ENCODE results near the gene SLC22A7.

The SLC22A7 gene

DNA sequence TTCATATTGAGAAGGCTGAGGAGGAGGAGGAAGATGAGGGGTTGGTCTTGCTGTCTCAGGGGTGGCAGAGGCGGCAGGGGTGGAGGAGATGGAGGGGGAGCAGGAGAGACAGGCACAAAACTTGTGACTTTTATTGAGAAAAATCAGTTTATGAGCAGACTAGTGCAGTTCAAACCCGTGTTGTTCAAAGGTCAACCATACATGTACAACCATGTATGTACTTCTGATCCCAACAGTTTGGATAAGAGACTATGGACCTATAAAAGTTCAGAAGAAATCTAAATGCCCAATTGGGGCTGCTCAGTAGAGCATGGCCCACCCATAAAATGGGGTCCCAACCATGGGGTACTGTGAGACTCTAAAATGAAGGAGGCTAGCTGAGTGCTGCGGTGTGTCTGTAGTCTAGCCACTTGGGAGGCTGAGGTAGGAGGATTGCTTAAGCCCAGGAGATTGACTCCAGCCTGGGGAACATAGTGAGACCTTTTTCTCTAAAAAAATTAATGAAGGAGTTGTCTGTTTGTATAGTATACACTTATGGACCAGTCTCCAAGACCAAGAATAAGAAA lies 7.6 kb upstream of the SLC22A7 start:
- no peaks in the 10 kb centered on the region for H3K27me3 ChIP-seq (ENCODE audit: insufficient read depth, low read length, poor library complexity, severe bottlenecking)
- no peaks in the 10 kb centered on the region for H3K9me2 ChIP-seq (replicated peaks; ENCODE audit: low read depth, low read length)
- H3F3A ChIP-seq (ENCODE audit: low read depth), result no peaks in the 10 kb centered on the region
- no peak overlapping the region for H3K4me3 ChIP-seq (ENCODE audit: low read length, poor library complexity, severe bottlenecking)
- H4K20me1 ChIP-seq (ENCODE audit: insufficient read depth, low read length, poor library complexity, severe bottlenecking), result no peaks in the 10 kb centered on the region
- H2AFZ ChIP-seq (ENCODE audit: low read length), result no peak overlapping the region
- no peaks in the 10 kb centered on the region for H3K9me3 ChIP-seq (ENCODE audit: insufficient read depth, low read depth, low read length)
- no peak overlapping the region for H3K4me2 ChIP-seq (ENCODE audit: low read depth, low read length, poor library complexity, severe bottlenecking)
- no peaks in the 10 kb centered on the region for H3K4me1 ChIP-seq (ENCODE audit: insufficient read depth, low read length, poor library complexity, severe bottlenecking)
- H3K79me2 ChIP-seq (ENCODE audit: insufficient read depth, low read length), result no peaks in the 10 kb centered on the region
- no peak overlapping the region for H3K9ac ChIP-seq (ENCODE audit: low read depth, low read length, poor library complexity, severe bottlenecking)
- H3K36me3 ChIP-seq (ENCODE audit: insufficient read depth, low read length), result no peaks in the 10 kb centered on the region
- TF ChIP-seq, protein P1, sequence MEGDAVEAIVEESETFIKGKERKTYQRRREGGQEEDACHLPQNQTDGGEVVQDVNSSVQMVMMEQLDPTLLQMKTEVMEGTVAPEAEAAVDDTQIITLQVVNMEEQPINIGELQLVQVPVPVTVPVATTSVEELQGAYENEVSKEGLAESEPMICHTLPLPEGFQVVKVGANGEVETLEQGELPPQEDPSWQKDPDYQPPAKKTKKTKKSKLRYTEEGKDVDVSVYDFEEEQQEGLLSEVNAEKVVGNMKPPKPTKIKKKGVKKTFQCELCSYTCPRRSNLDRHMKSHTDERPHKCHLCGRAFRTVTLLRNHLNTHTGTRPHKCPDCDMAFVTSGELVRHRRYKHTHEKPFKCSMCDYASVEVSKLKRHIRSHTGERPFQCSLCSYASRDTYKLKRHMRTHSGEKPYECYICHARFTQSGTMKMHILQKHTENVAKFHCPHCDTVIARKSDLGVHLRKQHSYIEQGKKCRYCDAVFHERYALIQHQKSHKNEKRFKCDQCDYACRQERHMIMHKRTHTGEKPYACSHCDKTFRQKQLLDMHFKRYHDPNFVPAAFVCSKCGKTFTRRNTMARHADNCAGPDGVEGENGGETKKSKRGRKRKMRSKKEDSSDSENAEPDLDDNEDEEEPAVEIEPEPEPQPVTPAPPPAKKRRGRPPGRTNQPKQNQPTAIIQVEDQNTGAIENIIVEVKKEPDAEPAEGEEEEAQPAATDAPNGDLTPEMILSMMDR (conservative IDR thresholded peaks at IDR 0.05; ENCODE audit: low read length), result no peak
- TF ChIP-seq EZH2phosphoT487 (IDR thresholded peaks at IDR 0.05; ENCODE audit: borderline replicate concordance), result no peak

DNA sequence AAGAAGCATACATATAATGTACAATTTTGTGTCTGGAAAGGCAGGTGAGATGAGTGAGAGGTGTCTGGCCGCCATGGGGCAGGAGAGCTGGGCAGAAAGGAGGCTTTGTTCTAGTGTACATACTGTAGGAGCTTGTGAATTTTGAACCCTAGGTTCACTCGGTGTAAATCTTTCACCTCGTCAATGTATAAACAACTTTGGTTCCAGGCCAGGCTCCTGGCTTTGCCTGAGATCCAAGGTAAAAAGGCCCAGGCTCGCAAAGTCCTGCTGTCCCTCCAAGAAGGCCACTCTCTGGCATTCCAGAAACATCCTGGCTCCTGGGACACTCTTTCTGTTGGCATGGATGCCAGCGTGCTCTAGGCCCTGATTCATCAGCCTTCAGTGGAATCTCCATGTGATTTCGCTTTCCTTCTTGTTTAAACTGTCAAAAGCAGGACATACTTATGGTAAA lies 7.1 kb upstream of the SLC22A7 start:
- TF ChIP-seq, protein P1 (conservative IDR thresholded peaks at IDR 0.05; ENCODE audit: low read length), result no peak
- TF ChIP-seq EZH2phosphoT487 (IDR thresholded peaks at IDR 0.05; ENCODE audit: borderline replicate concordance), result no peak
- Histone ChIP-seq H4K20me1 (ENCODE audit: insufficient read depth, low read length, poor library complexity, severe bottlenecking) (no peaks in the 10 kb centered on the region), H2AFZ (ENCODE audit: low read length) (no peak overlapping the region), H3K4me2 (ENCODE audit: low read depth, low read length, poor library complexity, severe bottlenecking) (no peak overlapping the region), H3F3A (ENCODE audit: low read depth) (no peaks in the 10 kb centered on the region), H3K4me3 (ENCODE audit: low read length, poor library complexity, severe bottlenecking) (no peak overlapping the region), H3K36me3 (ENCODE audit: insufficient read depth, low read length) (no peaks in the 10 kb centered on the region), H3K4me1 (ENCODE audit: insufficient read depth, low read length, poor library complexity, severe bottlenecking) (no peaks in the 10 kb centered on the region), H3K27me3 (ENCODE audit: insufficient read depth, low read length, poor library complexity, severe bottlenecking) (no peaks in the 10 kb centered on the region), H3K79me2 (ENCODE audit: insufficient read depth, low read length) (no peaks in the 10 kb centered on the region), H3K9me3 (ENCODE audit: insufficient read depth, low read depth, low read length) (no peaks in the 10 kb centered on the region), H3K9me2 (replicated peaks; ENCODE audit: low read depth, low read length) (no peaks in the 10 kb centered on the region), H3K9ac (ENCODE audit: low read depth, low read length, poor library complexity, severe bottlenecking) (no peak overlapping the region)

DNA sequence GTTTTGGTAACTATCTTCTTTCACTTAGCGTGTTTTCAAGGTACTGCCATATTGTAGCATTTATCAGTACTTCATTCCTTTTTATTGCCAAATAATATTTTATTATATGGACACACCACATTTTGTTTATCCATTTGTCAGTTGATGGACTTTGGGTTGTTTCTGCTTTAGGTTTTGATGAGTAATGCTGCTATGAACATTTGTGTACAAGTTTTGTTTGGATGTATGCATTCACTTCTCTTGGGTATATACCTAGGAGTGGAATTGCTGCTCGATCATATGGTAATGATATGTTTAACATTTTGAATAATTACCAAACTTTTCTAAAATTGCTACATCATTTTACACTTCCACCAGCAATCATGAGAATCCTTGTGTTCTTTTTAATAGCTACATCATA lies 6.4 kb upstream of the SLC22A7 start:
- Histone ChIP-seq H3K36me3 (ENCODE audit: insufficient read depth, low read length) (no peaks in the 10 kb centered on the region), H2AFZ (ENCODE audit: low read length) (no peak overlapping the region), H3K27me3 (ENCODE audit: insufficient read depth, low read length, poor library complexity, severe bottlenecking) (no peaks in the 10 kb centered on the region), H3K4me3 (ENCODE audit: low read length, poor library complexity, severe bottlenecking) (no peak overlapping the region), H3K4me2 (ENCODE audit: low read depth, low read length, poor library complexity, severe bottlenecking) (no peak overlapping the region), H4K20me1 (ENCODE audit: insufficient read depth, low read length, poor library complexity, severe bottlenecking) (no peaks in the 10 kb centered on the region), H3K9me3 (ENCODE audit: insufficient read depth, low read depth, low read length) (no peaks in the 10 kb centered on the region), H3F3A (ENCODE audit: low read depth) (no peaks in the 10 kb centered on the region), H3K79me2 (ENCODE audit: insufficient read depth, low read length) (no peaks in the 10 kb centered on the region), H3K9ac (ENCODE audit: low read depth, low read length, poor library complexity, severe bottlenecking) (no peak overlapping the region), H3K4me1 (ENCODE audit: insufficient read depth, low read length, poor library complexity, severe bottlenecking) (no peaks in the 10 kb centered on the region), H3K9me2 (replicated peaks; ENCODE audit: low read depth, low read length) (no peaks in the 10 kb centered on the region)
- no peak for TF ChIP-seq EZH2phosphoT487 (IDR thresholded peaks at IDR 0.05; ENCODE audit: borderline replicate concordance)

DNA sequence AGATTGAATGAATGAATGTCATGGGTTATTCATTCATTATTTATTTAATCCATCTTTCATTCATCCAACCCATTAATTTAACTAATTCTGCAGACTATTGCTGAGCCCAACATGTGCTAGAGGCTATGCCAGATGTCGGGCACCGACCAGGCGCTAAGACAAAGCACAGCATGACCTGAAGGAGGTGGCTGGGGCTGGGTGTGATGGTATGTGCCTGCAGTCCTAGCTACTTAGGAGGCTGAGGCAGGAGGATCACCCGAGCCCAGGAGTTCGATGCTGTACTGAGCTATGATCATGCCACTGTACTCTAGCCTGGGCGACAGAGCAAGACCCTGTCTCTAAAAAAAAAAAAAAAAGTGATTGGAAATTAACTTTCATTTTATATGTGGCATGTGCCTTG lies 5.7 kb upstream of the SLC22A7 start:
- Histone ChIP-seq H3K27me3 (ENCODE audit: insufficient read depth, low read length, poor library complexity, severe bottlenecking) (no peaks in the 10 kb centered on the region), H3K79me2 (ENCODE audit: insufficient read depth, low read length) (no peaks in the 10 kb centered on the region), H3K9me2 (replicated peaks; ENCODE audit: low read depth, low read length) (no peaks in the 10 kb centered on the region), H3K4me2 (ENCODE audit: low read depth, low read length, poor library complexity, severe bottlenecking) (no peak overlapping the region), H3F3A (ENCODE audit: low read depth) (no peaks in the 10 kb centered on the region), H3K4me1 (ENCODE audit: insufficient read depth, low read length, poor library complexity, severe bottlenecking) (no peaks in the 10 kb centered on the region), H2AFZ (ENCODE audit: low read length) (no peak overlapping the region), H3K9ac (ENCODE audit: low read depth, low read length, poor library complexity, severe bottlenecking) (no peak overlapping the region), H3K4me3 (ENCODE audit: low read length, poor library complexity, severe bottlenecking) (no peak overlapping the region), H4K20me1 (ENCODE audit: insufficient read depth, low read length, poor library complexity, severe bottlenecking) (no peaks in the 10 kb centered on the region), H3K9me3 (ENCODE audit: insufficient read depth, low read depth, low read length) (no peaks in the 10 kb centered on the region), H3K36me3 (ENCODE audit: insufficient read depth, low read length) (no peaks in the 10 kb centered on the region)
- TF ChIP-seq, protein P1 (conservative IDR thresholded peaks at IDR 0.05; ENCODE audit: low read length), result no peak
- TF ChIP-seq EZH2phosphoT487 (IDR thresholded peaks at IDR 0.05; ENCODE audit: borderline replicate concordance), result no peak
